Right atrium auricular region (tissue), 2 donors: ENCODE results near the gene PCTP. TPM values are rescaled to one million over a fixed set of nuclear protein-coding genes. Genes with fewer than 3 reads are reported as not detected.

Experiments
- DNase-seq: peaks from one replicate; pipeline ENCODE4 v3.0.0-alpha.2; 2019; ENCODE audit warnings: low spot score
- H3K27ac ChIP-seq, 2 donors: fragments of 200-600 bp; sonication (generic); 1 replicate in 1 of 2; 2 replicates in 1 of 2; pipeline ENCODE4 v1.5.1; 2016 to 2019
- H3K27me3 ChIP-seq, 2 donors: fragments of 200-600 bp; sonication (generic); one replicate each; pipeline versions ENCODE4 v1.5.1 to v1.6.0; 2017 to 2019
- H3K36me3 ChIP-seq: fragments of 200-600 bp; sonication (generic); one replicate; pipeline ENCODE4 v1.5.1; 2016
- H3K4me1 ChIP-seq, 2 donors: fragments of 200-600 bp; sonication (generic); one replicate each; pipeline versions ENCODE4 v1.5.1 to v1.6.0; 2017 to 2019
- H3K4me3 ChIP-seq, 2 donors: fragments of 200-600 bp; sonication (generic); 1 replicate in 1 of 2; 2 replicates in 1 of 2; pipeline ENCODE4 v1.5.1; 2017 to 2019; ENCODE audit warnings: mild to moderate bottlenecking in 1 of 2, moderate library complexity in 1 of 2
- H3K9me3 ChIP-seq, 2 donors: fragments of 200-600 bp; sonication (generic); one replicate each; pipeline ENCODE4 v1.5.1; 2019
- total RNA-seq, 2 donors: library from RNA; depleted of rRNA; stranded (reverse); fragments of >200 nt; gene quantifications; one replicate each; pipeline ENCODE4 v1.1.0, GENCODE V29; 2016
- TF ChIP-seq, protein P1 (sequence below), 2 donors: fragments of 200-600 bp; sonication (generic); IDR thresholded peaks; one replicate each; pipeline ENCODE4 v1.5.1; 2019; ENCODE audit warnings: antibody characterized with exemption in 2 of 2

Gene PCTP
- total RNA-seq, 2 donors from 2014 or later: 15.1 to 27.0 TPM

DNA sequence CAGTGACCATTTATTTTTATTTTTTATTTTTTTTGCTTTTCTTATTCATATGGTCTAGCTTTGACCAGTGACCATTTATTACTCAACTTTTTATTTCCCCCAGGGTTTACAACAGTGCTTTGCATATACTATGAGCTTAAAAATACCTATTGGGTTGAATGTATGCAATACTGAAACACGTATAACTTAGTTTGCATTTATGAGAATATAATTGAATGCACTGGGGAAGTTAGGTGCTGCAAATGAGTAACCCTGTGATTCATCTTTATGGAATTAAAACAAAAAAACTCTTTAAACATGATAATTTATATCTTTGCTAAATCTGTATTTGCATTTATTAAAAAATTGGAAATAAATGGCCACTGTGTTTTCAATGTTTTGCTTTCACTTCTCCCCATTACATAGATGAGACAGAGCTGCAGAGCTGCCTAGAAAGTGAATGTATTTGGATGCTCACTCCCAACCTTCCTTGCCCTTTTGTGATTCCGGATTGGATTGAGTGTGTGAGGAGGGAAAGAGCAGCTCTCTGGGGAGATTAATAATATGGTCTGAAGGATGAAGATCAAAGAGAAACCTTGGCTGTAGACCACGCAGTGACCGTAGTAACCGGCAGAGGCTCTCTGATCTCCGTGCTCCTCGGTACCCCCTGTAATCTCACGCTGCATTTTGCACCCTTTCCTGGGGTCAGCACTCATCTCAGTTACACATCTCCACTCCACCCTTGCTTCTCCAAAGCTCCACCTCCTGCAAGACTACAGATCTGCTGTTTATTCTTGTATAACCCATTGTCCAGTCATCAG is 42.5 kb upstream of the PCTP start:
- TF ChIP-seq, protein P1, sequence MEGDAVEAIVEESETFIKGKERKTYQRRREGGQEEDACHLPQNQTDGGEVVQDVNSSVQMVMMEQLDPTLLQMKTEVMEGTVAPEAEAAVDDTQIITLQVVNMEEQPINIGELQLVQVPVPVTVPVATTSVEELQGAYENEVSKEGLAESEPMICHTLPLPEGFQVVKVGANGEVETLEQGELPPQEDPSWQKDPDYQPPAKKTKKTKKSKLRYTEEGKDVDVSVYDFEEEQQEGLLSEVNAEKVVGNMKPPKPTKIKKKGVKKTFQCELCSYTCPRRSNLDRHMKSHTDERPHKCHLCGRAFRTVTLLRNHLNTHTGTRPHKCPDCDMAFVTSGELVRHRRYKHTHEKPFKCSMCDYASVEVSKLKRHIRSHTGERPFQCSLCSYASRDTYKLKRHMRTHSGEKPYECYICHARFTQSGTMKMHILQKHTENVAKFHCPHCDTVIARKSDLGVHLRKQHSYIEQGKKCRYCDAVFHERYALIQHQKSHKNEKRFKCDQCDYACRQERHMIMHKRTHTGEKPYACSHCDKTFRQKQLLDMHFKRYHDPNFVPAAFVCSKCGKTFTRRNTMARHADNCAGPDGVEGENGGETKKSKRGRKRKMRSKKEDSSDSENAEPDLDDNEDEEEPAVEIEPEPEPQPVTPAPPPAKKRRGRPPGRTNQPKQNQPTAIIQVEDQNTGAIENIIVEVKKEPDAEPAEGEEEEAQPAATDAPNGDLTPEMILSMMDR (IDR thresholded peaks at IDR 0.05): no peak
- no peaks in the 10 kb centered on the region for H3K27me3 ChIP-seq
- H3K4me1 ChIP-seq: peaks cover 0 to 8% of the 10 kb centered on the region in 2 donors
- H3K9me3 ChIP-seq: no peaks in the 10 kb centered on the region
- H3K4me3 ChIP-seq: no peak overlapping the region
- DNase-seq: no peak
- H3K27ac ChIP-seq: no peak overlapping the region
- H3K36me3 ChIP-seq: no peaks in the 10 kb centered on the region

DNA sequence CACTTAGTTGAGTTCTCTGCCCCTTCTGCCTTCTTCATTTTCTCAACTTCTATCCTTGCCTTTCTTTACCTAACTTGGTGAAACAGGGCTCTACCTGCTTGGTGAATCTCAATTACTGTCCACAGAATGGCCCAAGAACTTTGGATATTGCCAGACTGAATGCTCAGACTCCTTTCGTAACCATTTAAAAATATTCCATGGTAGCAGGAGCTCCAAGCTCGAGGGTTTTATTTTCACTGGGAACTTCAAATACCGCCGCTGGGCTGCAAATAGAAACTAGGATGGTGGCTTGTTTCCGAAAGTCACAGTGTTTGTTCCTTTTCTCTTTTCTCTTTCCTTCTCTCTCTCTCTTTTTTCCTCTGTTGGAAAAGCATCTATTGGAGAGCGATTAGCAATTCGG is 41.4 kb upstream of the PCTP start:
- H3K27ac ChIP-seq: no peak overlapping the region

GRCh38 chr17:55709984-55710383 is 40.9 kb upstream of the PCTP start:
- Histone ChIP-seq H3K27ac (peak overlapping the region in 1 of 2 donors; percentile 45), H3K4me3 (no peak overlapping the region), H3K4me1 (peaks cover 0 to 8% of the 10 kb centered on the region in 2 donors)

More for the DNA sequence above, 41.4 kb upstream of the PCTP start:
- peaks cover 0 to 8% of the 10 kb centered on the region in 2 donors for H3K4me1 ChIP-seq
- TF ChIP-seq, protein P1 (IDR thresholded peaks at IDR 0.05): no peak
- H3K27me3 ChIP-seq: no peaks in the 10 kb centered on the region
- no peak overlapping the region for H3K4me3 ChIP-seq
- no peaks in the 10 kb centered on the region for H3K9me3 ChIP-seq
- no peak for DNase-seq
- H3K36me3 ChIP-seq: no peaks in the 10 kb centered on the region

GRCh38 chr17:55710410-55710809 is 40.4 kb upstream of the PCTP start:
- no peaks in the 10 kb centered on the region for H3K9me3 ChIP-seq
- peaks cover 0 to 8% of the 10 kb centered on the region in 2 donors for H3K4me1 ChIP-seq
- no peaks in the 10 kb centered on the region for H3K27me3 ChIP-seq
- TF ChIP-seq, protein P1 (IDR thresholded peaks at IDR 0.05): no peak
- DNase-seq: no peak
- H3K4me3 ChIP-seq: no peak overlapping the region
- H3K36me3 ChIP-seq: no peaks in the 10 kb centered on the region
- H3K27ac ChIP-seq: peak overlapping the region in 1 of 2 donors; percentile 45

More at GRCh38 chr17:55709984-55710383, 40.9 kb upstream of the PCTP start:
- DNase-seq: no peak
- Histone ChIP-seq H3K36me3 (no peaks in the 10 kb centered on the region), H3K27me3 (no peaks in the 10 kb centered on the region), H3K9me3 (no peaks in the 10 kb centered on the region)
- TF ChIP-seq, protein P1 (IDR thresholded peaks at IDR 0.05): no peak

DNA sequence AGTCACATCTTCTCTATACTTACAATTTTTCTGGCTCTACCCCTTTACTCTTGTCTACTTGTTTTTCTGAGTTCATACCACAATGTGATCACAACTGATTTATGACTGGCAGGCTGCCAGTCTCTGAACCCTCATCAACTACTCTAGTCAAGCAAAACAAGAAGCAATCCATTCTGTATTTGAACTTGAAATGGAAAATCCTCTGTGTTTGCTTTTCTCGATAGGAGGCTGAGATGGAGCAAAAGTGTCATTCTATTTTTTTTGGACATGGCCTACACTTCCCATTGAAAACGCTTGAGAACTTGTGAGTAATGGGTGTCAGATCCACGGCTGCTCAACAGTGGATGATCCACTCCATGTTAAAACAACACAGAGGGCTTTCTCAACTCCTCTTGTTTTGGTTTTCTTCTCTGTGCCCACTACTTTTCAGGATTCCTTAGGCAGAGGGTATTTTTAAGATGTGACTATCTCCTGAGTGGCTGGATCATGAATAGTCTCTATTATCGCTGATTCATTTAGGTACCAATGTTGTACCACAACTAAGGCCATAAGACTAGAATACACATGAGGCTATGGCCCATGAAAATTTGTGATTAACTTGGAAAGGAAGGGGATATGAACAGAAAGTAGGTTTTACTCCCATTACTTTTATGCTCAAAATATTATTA is 39.9 kb upstream of the PCTP start:
- TF ChIP-seq, protein P1 (IDR thresholded peaks at IDR 0.05): no peak
- no peak for DNase-seq
- Histone ChIP-seq H3K4me1 (peaks cover 0 to 8% of the 10 kb centered on the region in 2 donors), H3K27me3 (no peaks in the 10 kb centered on the region), H3K36me3 (no peaks in the 10 kb centered on the region), H3K9me3 (no peaks in the 10 kb centered on the region), H3K27ac (peak overlapping the region in 1 of 2 donors; percentile 45), H3K4me3 (no peak overlapping the region)
